Sciatic nerve (tissue), 2 donors: ENCODE data around the gene TCP11. TPM values are rescaled to one million over a fixed set of nuclear protein-coding genes. Genes with fewer than 3 reads are reported as not detected.
"Not testable (repeated sequence)": the region's sequence is repeated elsewhere in the genome, so short reads cannot be mapped to it uniquely, and the experiment has no call there.

Source experiments
- ATAC-seq: fragments of 200-7000 bp; cut with Tn5 transposase; one replicate; pipeline ENCODE4 v1.9.1; 2020; ENCODE audit warnings: mild to moderate bottlenecking, moderate library complexity
- DNase-seq: peaks from one replicate; pipeline ENCODE4 v3.0.0-alpha.2; 2020; ENCODE audit warnings: low spot score
- intact Hi-C: fragments of 100-400 bp; cut with DNase I; formaldehyde crosslinking; loops from one replicate; pipeline ENCODE4 v1.14.2; 2022
- total RNA-seq: library from RNA; stranded (reverse); fragmentation: NEBNext Ultra II Directional; extraction: Animal tissue kit (Norgen Biotek cat#: 25700); gene quantifications from one replicate; pipeline ENCODE4 v1.2.1, GENCODE V29; 2021
- donor health status: DM: no; HTN: no; CAD: no.
- donor health status: DM: no; HTN: no; CAD: no.

Gene TCP11
- total RNA-seq, 1 donor from 2014 or later: not detected

- DNase-seq (no peak), ATAC-seq (no peak)
- intact Hi-C loops: no loop called here
These were observed 11.0 kb upstream of the TCP11 start for GRCh38 chr6:35152067-35152707.

GRCh38 chr6:35151466-35151865, 10.3 kb upstream of the TCP11 start:
- DNase-seq (no peak), ATAC-seq (no peak)
- intact Hi-C loops: no loop called here

DNA sequence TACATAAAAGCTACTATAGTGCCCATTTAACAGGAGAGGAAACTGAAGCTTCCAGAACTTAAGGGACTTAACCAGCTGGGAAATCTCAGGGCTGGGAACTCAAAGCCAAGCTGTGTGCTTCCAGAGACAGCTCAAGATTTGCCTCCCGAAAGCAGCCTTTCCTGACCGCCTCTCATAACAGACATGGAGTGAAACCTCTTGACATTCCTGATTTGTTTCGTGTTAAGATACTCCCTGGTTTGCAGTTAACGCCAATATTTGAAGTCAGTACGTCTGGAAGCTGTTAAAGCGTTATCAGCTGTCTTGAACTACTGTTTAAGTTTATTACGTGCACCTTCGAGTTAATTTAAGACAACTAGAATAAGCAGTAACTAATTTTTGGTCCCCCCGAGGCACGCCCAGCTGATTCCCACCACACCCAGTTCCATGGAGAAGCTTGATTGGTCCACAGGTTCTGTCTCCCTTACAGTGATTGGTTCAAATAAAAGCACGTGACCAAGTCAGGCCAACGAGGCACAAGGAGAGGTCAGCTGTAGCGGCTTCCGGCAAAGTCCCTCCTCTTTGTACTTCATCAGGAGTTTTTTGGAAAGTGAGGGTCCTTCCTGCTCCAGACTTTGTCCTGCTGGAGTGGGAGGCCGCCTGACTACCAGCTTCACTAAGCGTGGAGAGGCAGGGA, 8.9 kb upstream of the TCP11 start:
- ATAC-seq: no peak
- intact Hi-C loops: no loop called here

DNA sequence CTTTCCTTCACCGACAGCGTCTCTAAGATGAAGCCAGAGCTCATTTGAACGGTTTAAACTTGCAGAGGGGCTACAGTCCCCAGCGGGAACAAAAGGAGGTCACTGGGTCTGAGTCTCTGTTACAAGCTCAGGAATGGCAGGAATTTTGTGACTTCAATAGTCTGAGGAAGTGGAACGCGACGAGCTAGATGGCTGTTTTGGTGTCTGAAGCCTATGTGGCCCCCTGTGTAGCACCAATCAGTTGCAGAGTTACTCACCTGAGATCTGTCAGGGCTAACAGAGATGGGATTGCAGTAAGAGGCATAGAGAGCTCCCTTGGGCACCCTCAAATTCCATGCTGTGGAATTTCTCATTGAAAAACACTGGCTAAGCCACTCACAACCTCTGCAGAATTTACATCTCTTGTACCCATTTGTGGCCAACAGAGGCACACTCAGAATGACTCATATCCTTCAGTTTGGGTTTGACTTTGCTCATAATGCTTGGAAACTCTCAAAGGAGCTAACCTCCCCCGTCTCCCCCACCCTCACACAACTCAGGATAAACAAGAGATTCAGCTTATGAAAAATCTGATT, 7.1 kb upstream of the TCP11 start:
- no peak for ATAC-seq
- intact Hi-C loops: no loop called here
- DNase-seq: no peak

More for the DNA sequence above, 8.9 kb upstream of the TCP11 start:
- DNase-seq: no peak

- no peak for DNase-seq
- no peak for ATAC-seq
- intact Hi-C loops: no loop called here
These were observed 6.3 kb upstream of the TCP11 start for GRCh38 chr6:35147486-35147885.

DNA sequence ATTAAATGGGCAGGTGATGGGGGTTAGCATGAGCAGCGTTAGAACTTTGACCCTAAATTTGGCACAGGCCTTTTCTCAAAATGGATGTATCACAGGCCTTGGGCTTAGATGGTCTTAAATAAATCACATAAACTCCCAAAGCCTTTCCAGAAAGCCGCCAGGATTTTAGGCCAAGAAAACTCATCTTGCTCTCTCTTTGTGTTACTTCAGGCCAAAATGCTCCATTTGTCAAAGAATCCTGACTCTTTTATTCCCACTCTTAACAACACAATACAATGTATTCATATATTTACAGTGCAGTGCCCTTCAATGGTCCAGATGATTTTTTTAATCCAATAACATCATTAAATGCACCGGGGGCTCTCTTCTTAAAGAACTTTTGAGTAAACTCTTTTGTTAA, 5.9 kb upstream of the TCP11 start:
- intact Hi-C loops: no loop called here
- ATAC-seq: no peak

GRCh38 chr6:35146453-35146852, 5.3 kb upstream of the TCP11 start:
- intact Hi-C loops: no loop called here
- DNase-seq (no peak), ATAC-seq (peak; percentile 93)

More for the DNA sequence above, 5.9 kb upstream of the TCP11 start:
- no peak for DNase-seq

GRCh38 chr6:35145757-35146156, 4.6 kb upstream of the TCP11 start:
- DNase-seq: no peak
- no peak for ATAC-seq

DNA sequence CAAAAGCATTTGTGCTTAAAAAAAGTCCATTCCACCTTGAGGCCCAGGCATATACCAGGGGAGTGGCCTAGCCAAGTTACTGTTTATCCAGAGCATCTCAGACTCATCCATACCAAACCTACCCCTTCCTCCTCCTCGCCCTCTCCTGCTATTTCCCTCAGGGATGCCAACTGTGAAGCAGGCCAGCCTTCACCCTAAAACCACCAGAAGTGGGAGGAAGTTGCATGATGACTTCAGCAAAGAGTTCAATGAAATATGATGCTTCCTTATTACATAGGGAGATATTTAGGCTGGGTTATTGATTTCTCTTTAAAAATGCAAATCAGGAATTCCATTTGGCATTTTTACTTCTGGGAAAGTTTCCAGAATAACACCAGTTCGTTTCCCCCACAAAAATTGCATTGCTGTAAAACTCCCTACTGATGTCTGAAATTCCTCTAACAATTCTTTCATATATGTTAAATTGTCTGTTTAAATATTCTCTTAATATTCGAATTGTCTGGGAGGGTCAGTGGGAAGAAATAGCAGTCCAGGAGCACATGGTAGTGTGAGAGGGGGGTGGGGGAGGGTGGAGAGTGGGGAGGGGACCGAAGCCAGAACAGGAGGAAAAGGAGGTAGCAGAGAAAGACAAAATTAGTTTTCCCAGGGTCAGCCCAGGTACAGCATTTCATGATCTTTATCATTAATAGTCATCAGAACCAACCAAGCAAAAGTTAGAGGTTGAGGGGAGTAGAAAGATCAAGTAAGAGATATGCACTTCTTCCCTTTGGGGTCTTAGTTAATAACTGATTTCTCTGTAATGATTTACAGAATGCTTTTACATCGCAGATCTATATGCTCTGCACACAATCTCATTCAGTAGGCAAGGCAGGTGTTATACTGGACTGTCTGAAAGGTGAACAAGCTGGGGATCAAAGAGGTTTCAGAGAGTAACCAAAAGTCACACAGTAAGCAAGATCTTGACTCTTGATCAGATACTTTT, 1.7 kb upstream of the TCP11 start:
- DNase-seq (no peak), ATAC-seq (no peak)
- intact Hi-C loops: loop anchor here (5.0 kb wide), 1 partner anchor 161 kb away; no protein-coding TSS in a partner anchor

More at GRCh38 chr6:35145757-35146156, 4.6 kb upstream of the TCP11 start:
- intact Hi-C loops: no loop called here

GRCh38 chr6:35140639-35141006, 516 bp downstream of the TCP11 start:
- ATAC-seq: no peak
- intact Hi-C loops: loop anchor here (5.0 kb wide), 1 partner anchor 158 kb away; no protein-coding TSS in a partner anchor
- no peak for DNase-seq

DNA sequence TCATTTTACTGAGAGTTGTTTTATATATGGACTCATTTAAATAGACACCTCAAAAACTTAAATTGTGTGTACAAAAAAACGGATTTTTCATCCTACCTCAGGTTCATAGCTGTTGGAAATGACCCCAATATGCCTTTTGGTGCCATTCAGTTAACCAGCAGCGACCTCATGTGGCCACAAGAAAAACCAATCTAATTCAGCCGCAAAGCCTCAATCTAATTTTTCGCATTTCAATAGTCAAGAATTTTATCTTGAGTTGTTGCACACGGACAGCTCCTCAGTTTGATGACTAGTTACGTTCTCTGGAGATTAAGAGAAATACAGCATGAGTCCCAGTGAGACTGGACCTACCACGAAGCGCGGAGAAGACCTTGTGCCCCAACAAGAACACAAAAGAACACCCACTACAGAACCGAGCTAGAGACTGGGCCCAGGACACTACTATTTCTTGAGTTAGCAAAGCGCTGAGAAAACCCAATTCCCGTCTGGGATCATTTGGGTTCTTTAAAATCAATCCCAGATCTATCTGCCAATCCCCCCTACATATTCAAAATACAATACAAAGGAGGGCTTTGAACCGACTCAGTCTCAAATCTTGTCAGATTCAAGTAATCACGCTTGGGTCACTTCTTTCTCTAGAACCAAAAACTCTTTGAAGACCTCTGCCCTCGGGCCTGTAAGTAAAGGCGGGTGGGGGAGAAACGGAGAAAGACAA, 1.1 kb downstream of the TCP11 start:
- intact Hi-C loops: loop anchor here (5.0 kb wide), 1 partner anchor 158 kb away; no protein-coding TSS in a partner anchor

DNA sequence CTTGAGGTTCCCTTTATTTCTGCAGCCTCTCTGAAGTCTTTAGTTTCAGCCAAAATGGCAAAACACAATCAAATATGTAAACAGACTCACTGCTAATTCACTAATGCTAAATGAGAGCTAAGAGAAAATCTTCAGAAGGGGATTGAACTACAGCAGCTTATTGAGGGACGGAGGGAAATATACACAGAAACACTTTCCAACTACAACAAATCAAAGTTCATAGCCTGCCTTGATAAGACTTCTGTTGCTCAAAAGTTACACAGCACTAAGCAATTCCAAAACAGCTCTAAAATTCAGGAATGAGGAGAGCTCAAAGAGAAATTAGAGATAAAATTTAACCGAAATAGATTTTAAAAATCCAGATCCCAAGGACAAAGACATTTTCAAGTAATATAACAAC, 1.7 kb downstream of the TCP11 start:
- intact Hi-C loops: no loop called here
- no peak for DNase-seq
- no peak for ATAC-seq

More for the DNA sequence above, 1.1 kb downstream of the TCP11 start:
- DNase-seq (peak; percentile 70), ATAC-seq (peak; percentile 70)

- intact Hi-C loops, ATAC-seq, DNase-seq: not testable (repeated sequence)
These were observed 2.9 kb downstream of the TCP11 start for GRCh38 chr6:35138191-35138590.

GRCh38 chr6:35136185-35136584, 5.0 kb downstream of the TCP11 start:
- DNase-seq (no peak), ATAC-seq (no peak)
- intact Hi-C loops: no loop called here

DNA sequence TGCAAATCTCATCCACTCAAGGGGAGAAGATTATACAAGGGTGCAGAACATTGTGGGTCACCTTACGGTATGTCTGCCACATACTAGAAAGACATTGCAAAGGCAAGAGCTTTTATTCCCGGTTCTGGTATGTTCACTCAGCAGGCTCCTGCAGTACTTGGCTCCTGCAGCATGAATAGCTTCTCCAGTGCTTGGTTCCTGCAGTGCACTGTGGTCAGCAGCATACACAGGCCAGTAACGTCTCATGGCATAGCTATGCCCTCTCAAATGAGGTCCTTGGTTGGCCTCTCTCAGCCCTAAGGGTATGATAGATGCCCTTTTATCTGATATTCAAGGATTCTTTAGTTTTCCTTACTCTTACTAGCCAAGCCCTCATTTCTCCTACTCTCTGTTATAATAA, 12.6 kb downstream of the TCP11 start:
- DNase-seq (no peak), ATAC-seq (no peak)
- intact Hi-C loops: no loop called here

GRCh38 chr6:35128042-35128441, 13.1 kb downstream of the TCP11 start:
- intact Hi-C loops: no loop called here
- DNase-seq: no peak
- ATAC-seq: no peak

- ATAC-seq (no peak), DNase-seq (no peak)
- intact Hi-C loops: no loop called here
These were observed 16.8 kb downstream of the TCP11 start for GRCh38 chr6:35124356-35124755.

DNA sequence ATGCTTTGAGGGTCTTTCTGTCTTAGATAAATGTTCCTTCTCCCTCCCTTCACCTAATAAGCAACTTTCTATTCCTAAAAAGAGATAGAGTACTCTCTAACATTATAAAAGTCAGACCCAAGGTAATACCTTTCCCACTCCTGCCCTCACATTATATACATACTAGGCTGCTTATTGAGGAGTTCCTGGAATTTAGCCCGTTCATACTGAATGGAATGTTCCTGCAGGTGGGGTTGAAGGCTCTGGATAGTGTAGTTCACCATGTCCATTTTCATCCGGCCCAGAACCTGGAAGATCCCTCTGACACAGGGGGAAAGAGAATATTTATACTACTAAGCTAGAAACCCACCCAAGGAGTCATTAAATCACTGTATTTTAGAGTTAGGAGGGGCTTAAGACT, 20.4 kb downstream of the TCP11 start:
- no peak for DNase-seq

More for the DNA sequence above, 20.4 kb downstream of the TCP11 start:
- intact Hi-C loops: no loop called here
- no peak for ATAC-seq
